Measurements from ENCODE around the gene FGF2. TPM values are rescaled to one million over a fixed set of nuclear protein-coding genes. Genes with fewer than 3 reads are reported as not detected.

FGF2 gene
- total RNA-seq, 4 donors from 2014 or later = 19.0 to 32.8 (median 24.6) TPM

DNA sequence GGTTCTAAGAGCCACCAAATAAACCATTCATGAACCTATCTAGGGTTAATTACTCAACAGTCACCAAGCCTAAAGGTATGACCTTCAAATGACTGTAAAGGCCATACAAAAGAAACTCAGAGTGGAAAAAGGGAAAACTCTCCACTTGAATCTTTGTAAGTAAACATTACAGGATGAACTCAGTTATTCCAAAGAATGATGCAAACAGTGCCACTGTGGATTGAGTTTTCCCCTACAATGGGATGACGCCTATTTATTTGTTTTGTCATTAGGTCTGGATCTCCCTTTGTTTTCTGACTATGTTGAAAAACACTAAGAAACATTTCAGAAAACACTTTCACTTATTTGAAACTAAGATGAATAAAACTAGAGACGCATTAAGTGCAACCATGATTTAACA lies 83.1 kb downstream of the FGF2 start:
- Histone ChIP-seq H3K36me3 (peaks cover 0 to 22% (median 0%) of the 10 kb centered on the region in 3 donors), H3K4me1 (peaks cover 0 to 27% (median 2%) of the 10 kb centered on the region in 4 donors), H3K27me3 (no peaks in the 10 kb centered on the region), H3K9me3 (no peaks in the 10 kb centered on the region), H3K27ac (peak overlapping the region in 1 of 4 donors; percentile 1), H3K4me3 (no peak overlapping the region)
- TF ChIP-seq EP300 (IDR thresholded peaks at IDR 0.05) (no peak), POLR2A (IDR thresholded peaks at IDR 0.05) (no peak)
- TF ChIP-seq, protein P1, sequence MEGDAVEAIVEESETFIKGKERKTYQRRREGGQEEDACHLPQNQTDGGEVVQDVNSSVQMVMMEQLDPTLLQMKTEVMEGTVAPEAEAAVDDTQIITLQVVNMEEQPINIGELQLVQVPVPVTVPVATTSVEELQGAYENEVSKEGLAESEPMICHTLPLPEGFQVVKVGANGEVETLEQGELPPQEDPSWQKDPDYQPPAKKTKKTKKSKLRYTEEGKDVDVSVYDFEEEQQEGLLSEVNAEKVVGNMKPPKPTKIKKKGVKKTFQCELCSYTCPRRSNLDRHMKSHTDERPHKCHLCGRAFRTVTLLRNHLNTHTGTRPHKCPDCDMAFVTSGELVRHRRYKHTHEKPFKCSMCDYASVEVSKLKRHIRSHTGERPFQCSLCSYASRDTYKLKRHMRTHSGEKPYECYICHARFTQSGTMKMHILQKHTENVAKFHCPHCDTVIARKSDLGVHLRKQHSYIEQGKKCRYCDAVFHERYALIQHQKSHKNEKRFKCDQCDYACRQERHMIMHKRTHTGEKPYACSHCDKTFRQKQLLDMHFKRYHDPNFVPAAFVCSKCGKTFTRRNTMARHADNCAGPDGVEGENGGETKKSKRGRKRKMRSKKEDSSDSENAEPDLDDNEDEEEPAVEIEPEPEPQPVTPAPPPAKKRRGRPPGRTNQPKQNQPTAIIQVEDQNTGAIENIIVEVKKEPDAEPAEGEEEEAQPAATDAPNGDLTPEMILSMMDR (IDR thresholded peaks at IDR 0.05) = no peak
- 61 to 80% methylated on average over 2 of the region's 2 CpGs for WGBS, 2 donors
- DNase-seq (ENCODE audit: low spot score in 2 of 2) = no peak

DNA sequence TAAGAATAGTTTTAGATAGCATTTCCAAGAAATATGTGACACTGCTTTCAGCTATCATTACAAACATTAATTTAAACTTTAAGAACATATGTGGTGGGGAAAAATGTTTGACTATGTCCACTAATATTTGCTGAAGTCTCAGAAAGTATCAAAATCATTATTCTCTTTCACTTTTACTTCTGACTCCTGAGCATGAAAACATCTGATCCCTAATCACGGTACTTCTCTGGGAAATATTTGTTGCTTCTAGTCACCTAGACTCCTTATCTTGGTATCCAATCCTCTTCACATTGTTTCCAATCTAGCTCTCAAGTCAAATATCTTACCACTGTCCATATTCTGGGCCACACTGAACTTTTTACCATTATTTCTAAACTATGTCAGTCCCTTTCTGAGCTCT lies 85.0 kb downstream of the FGF2 start:
- no peaks in the 10 kb centered on the region for H3K27me3 ChIP-seq
- H3K9me3 ChIP-seq = no peaks in the 10 kb centered on the region
- 75 to 82% methylated on average over 1 of the region's 1 CpG for WGBS, 2 donors
- H3K27ac ChIP-seq = no peak overlapping the region
- no peak for DNase-seq (ENCODE audit: low spot score in 2 of 2)
- H3K36me3 ChIP-seq = peaks cover 0 to 21% (median 0%) of the 10 kb centered on the region in 3 donors
- H3K4me3 ChIP-seq = no peak overlapping the region
- TF ChIP-seq, protein P1 (IDR thresholded peaks at IDR 0.05) = no peak
- no peak for TF ChIP-seq POLR2A (IDR thresholded peaks at IDR 0.05)
- TF ChIP-seq EP300 (IDR thresholded peaks at IDR 0.05) = no peak
- H3K4me1 ChIP-seq = peaks cover 0 to 27% (median 2%) of the 10 kb centered on the region in 4 donors

DNA sequence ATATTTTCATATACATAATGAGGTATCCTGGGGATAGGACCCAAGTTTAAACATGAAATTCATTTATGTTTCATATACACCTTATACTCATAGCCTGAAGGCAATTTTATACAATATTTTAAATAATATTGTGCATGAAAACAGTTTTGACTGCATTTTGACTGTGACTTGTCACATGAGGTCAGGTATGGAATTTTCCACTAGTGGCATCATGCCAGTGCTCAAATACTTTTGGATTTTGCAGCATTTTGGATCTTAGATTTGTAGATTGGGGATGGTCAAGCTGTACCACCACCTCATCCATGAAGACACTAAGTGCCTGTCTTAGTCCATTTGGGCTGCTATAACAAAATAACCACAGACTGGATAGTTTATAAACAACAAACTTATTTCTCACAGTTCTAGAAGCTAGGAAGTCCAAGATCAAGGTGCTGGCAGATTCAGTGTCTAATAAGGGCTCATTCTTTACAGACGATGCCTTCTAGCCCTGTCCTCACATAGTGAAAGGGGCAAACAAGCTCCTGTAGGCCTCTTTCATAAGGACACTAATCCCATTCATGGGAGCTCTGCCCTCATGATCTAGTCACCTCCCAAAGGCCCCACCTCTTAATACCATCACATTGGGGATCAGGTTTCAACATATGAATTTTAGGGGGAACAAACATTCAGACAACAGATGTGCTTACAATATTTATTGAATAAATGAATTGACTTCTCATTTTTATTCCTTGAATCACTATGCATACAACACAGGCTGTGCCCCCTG lies 86.4 kb downstream of the FGF2 start:
- DNase-seq (ENCODE audit: low spot score in 2 of 2) = no peak
- Histone ChIP-seq H3K4me1 (peaks cover 0 to 26% (median 2%) of the 10 kb centered on the region in 4 donors), H3K27ac (no peak overlapping the region), H3K27me3 (no peaks in the 10 kb centered on the region), H3K36me3 (peaks cover 0 to 21% (median 0%) of the 10 kb centered on the region in 3 donors), H3K4me3 (no peak overlapping the region), H3K9me3 (no peaks in the 10 kb centered on the region)
- WGBS, 2 donors = 53 to 74% methylated on average over 1 of the region's 1 CpG
- TF ChIP-seq EP300 (IDR thresholded peaks at IDR 0.05) = no peak
- TF ChIP-seq POLR2A (IDR thresholded peaks at IDR 0.05) = no peak
- TF ChIP-seq, protein P1 (IDR thresholded peaks at IDR 0.05) = no peak

DNA sequence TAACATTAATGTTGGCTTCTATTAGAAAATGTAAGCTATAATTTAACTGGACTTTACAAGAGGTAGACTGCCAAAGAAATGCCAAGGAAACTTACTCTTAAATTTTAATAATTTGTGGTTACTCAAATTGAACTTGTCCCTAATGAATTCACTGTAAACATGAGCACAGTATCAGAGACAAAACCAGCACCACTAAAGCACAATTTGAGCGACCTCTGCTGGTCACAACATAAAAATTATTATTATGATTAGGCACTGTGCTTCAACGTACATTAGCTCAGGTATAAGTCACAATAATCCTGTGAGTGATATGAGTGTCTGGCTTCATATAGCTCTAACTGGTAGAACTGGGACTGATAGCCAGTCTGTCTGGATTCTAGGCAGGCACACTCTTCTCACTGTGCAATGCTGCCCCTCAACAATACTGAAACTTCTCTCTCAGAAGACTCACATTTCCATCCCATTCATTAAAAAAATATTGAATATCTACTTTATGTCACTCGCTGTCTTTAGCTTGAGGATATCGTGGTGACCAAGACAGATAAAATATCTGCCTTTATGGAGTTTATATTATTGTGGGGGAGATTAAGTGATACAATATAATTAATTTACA lies 87.8 kb downstream of the FGF2 start:
- no peak for DNase-seq (ENCODE audit: low spot score in 2 of 2)
- Histone ChIP-seq H3K27me3 (no peaks in the 10 kb centered on the region), H3K4me1 (peaks cover 0 to 17% (median 0%) of the 10 kb centered on the region in 4 donors), H3K4me3 (no peak overlapping the region), H3K27ac (no peak overlapping the region), H3K9me3 (no peaks in the 10 kb centered on the region), H3K36me3 (peaks cover 0 to 21% (median 0%) of the 10 kb centered on the region in 3 donors)
- TF ChIP-seq EP300 (IDR thresholded peaks at IDR 0.05) (no peak), POLR2A (IDR thresholded peaks at IDR 0.05) (no peak)
- TF ChIP-seq, protein P1 (IDR thresholded peaks at IDR 0.05) = peak; percentile 9 to 59 (median 22)
- 37 to 44% methylated on average over 4 of the region's 4 CpGs for WGBS, 2 donors

DNA sequence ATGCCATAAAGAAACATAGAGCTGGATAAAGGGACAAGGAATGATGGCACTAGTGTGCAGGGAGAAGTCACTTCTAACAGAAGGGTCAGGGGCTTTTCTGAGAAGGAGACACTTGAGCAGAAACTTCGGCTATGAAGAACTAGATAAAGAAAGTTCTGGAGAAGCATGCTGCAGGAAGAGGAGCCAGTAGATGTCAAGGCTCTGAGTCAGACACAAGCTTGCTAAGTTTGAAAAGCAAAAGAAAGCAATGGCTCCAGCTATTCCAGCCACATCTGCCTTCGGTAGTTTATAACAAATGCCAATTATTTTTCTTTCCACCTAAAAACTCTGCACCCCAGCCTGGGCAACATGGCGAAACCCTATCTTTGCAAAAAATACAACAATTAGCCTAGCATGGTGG lies 88.3 kb downstream of the FGF2 start:
- H3K4me1 ChIP-seq = peaks cover 0 to 13% (median 0%) of the 10 kb centered on the region in 4 donors
- no peaks in the 10 kb centered on the region for H3K9me3 ChIP-seq
- no peak overlapping the region for H3K27ac ChIP-seq
- no peak overlapping the region for H3K4me3 ChIP-seq
- WGBS, 2 donors = 68 to 87% methylated on average over 3 of the region's 3 CpGs
- no peak for DNase-seq (ENCODE audit: low spot score in 2 of 2)
- H3K27me3 ChIP-seq = no peaks in the 10 kb centered on the region
- TF ChIP-seq POLR2A (IDR thresholded peaks at IDR 0.05) (no peak), EP300 (IDR thresholded peaks at IDR 0.05) (no peak)
- TF ChIP-seq, protein P1 (IDR thresholded peaks at IDR 0.05) = no peak
- H3K36me3 ChIP-seq = peaks cover 0 to 21% (median 0%) of the 10 kb centered on the region in 3 donors

Measured in tibial nerve (tissue), 4 donors.